ENCODE results near the gene IZUMO4.

IZUMO4 gene

DNA sequence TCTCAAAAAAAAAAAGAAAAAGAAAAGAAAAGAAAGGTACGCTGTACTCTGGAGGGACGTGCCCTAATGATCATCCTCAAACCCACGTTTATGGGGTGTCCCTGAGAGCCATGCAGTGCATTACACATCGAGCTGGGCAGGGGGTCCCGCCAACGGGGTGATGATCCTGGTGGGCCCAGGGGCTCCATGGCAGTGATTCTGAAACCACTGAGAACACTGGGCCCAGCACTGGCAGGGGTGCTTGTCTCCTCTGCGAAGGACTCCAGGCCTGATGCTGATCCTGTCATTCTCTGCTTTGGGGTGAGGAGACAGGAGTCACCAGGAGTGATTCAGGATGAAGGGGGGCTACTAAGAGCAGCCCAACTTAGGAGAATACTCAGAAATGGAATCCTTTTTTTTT, 19.3 kb upstream of the IZUMO4 start:
- Histone ChIP-seq H4K20me1 (ENCODE audit: insufficient read depth, low read length) (peaks cover 54% of the 10 kb centered on the region), H3K27ac (ENCODE audit: low read length) (no peak overlapping the region), H3F3A (ENCODE audit: insufficient read depth, low read length) (peaks cover 36% of the 10 kb centered on the region), H2AFZ (ENCODE audit: low read length) (no peak overlapping the region), H3K79me2 (ENCODE audit: low read length) (peaks cover 98% of the 10 kb centered on the region), H3K9me2 (replicated peaks; ENCODE audit: insufficient read depth, low read length) (no peaks in the 10 kb centered on the region), H3K4me1 (ENCODE audit: low read length) (peaks cover 10% of the 10 kb centered on the region), H3K9me3 (replicated peaks; ENCODE audit: insufficient read depth, low read length) (no peaks in the 10 kb centered on the region), H3K36me3 (replicated peaks; ENCODE audit: insufficient read depth, low read length) (peaks cover 50% of the 10 kb centered on the region), H3K4me2 (ENCODE audit: low read depth, low read length) (no peak overlapping the region), H3K4me3 (ENCODE audit: low read length) (no peak overlapping the region), H3K27me3 (replicated peaks; ENCODE audit: insufficient read depth, low read length) (no peaks in the 10 kb centered on the region), H3K9ac (ENCODE audit: low read length) (no peak overlapping the region)
- TF ChIP-seq, protein P1, sequence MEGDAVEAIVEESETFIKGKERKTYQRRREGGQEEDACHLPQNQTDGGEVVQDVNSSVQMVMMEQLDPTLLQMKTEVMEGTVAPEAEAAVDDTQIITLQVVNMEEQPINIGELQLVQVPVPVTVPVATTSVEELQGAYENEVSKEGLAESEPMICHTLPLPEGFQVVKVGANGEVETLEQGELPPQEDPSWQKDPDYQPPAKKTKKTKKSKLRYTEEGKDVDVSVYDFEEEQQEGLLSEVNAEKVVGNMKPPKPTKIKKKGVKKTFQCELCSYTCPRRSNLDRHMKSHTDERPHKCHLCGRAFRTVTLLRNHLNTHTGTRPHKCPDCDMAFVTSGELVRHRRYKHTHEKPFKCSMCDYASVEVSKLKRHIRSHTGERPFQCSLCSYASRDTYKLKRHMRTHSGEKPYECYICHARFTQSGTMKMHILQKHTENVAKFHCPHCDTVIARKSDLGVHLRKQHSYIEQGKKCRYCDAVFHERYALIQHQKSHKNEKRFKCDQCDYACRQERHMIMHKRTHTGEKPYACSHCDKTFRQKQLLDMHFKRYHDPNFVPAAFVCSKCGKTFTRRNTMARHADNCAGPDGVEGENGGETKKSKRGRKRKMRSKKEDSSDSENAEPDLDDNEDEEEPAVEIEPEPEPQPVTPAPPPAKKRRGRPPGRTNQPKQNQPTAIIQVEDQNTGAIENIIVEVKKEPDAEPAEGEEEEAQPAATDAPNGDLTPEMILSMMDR (IDR thresholded peaks at IDR 0.05; ENCODE audit: low read length): no peak
- TF ChIP-seq EZH2phosphoT487 (IDR thresholded peaks at IDR 0.05; ENCODE audit: low read length) (no peak), EZH2 (optimal IDR thresholded peaks at IDR 0.05; ENCODE audit: low read depth, low read length) (no peak)
- DNase-seq: no peak

DNA sequence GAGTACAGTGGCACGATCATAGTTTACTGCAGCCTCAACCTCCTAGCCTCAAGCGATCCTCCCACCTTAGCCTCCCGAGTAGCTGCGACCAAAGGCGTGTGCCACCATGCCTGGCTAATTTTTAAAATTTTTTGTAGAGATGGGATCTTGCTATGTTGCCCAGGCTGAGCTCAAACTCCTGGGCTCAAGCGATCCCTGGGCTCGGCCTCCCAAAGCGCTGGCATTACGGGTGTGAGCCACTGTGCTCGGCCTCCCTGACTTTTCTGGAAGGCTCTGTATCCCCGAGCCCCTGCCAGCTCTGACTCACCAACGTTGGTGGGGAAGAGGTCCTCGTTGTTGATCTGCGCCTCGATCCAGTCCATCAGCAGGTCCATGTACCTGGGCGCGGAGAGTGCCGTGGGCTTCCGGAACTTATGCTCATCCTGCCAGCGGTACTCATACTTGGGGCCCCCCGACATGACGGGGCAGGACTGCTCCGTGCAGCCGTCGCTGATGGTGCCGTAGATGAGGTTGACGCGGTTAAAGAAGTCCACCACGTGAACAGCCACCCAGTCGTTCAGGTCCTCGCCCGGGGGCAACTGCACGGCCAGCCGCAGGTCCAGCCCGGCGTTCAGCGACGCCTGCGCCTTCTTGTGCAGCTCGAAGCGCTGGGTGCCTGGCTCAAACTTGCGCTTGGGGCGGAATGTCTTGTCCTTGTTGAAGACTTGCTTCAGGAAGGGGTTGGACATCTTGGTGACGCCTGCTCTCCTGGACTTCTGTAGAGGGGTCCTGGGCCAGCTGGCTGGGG, 18.7 kb upstream of the IZUMO4 start:
- peaks cover 56% of the 10 kb centered on the region for H4K20me1 ChIP-seq (ENCODE audit: insufficient read depth, low read length)
- peaks cover 98% of the 10 kb centered on the region for H3K79me2 ChIP-seq (ENCODE audit: low read length)
- peaks cover 50% of the 10 kb centered on the region for H3K36me3 ChIP-seq (replicated peaks; ENCODE audit: insufficient read depth, low read length)
- no peaks in the 10 kb centered on the region for H3K9me2 ChIP-seq (replicated peaks; ENCODE audit: insufficient read depth, low read length)
- no peaks in the 10 kb centered on the region for H3K9me3 ChIP-seq (replicated peaks; ENCODE audit: insufficient read depth, low read length)
- H3K4me3 ChIP-seq (ENCODE audit: low read length): no peak overlapping the region
- no peak for TF ChIP-seq EZH2 (optimal IDR thresholded peaks at IDR 0.05; ENCODE audit: low read depth, low read length)
- TF ChIP-seq, protein P1 (IDR thresholded peaks at IDR 0.05; ENCODE audit: low read length): no peak
- peaks cover 35% of the 10 kb centered on the region for H3F3A ChIP-seq (ENCODE audit: insufficient read depth, low read length)
- DNase-seq: no peak
- H3K4me1 ChIP-seq (ENCODE audit: low read length): peaks cover 10% of the 10 kb centered on the region
- no peak overlapping the region for H3K4me2 ChIP-seq (ENCODE audit: low read depth, low read length)
- no peaks in the 10 kb centered on the region for H3K27me3 ChIP-seq (replicated peaks; ENCODE audit: insufficient read depth, low read length)
- H3K27ac ChIP-seq (ENCODE audit: low read length): no peak overlapping the region
- no peak overlapping the region for H3K9ac ChIP-seq (ENCODE audit: low read length)
- no peak overlapping the region for H2AFZ ChIP-seq (ENCODE audit: low read length)

DNA sequence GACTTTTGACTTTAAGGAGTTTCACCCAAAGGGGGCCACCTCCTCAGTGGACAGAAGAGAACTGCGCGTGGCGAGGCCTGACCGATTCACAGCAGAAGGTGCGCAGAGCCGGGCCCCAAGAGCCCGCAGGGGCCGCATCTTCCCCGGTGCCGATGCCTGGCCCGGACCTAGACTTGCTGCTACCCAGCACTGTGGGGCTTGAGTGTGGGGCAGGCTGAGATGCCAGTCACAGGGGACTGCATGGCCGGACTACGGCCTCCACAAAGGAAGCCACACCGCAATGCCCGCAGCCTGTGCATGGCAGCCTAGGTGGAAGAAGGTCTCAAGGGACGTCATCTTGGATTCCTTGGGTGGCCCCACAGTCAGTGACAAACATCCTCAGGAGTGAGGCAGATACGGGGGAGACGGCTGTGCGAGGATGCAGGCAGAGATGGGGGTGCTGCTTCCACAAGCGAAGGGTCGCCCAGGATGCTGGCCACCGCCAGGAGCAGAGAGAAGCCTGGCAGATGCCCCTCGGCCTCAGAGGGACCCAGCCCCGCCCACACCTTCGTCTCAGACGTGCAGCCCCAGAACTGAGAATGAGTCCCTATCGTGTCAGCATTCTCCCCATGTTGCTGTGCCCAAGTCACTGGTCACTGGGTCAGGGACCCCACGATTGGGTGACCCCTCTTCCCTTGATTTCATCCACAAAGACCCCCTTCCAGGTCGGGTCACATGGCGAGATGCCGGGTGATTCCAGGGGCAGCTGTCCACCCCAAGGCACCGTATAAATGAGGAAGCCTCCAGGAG, 17.4 kb upstream of the IZUMO4 start:
- Histone ChIP-seq H3K36me3 (replicated peaks; ENCODE audit: insufficient read depth, low read length) (peaks cover 44% of the 10 kb centered on the region), H3K9me2 (replicated peaks; ENCODE audit: insufficient read depth, low read length) (no peaks in the 10 kb centered on the region), H3K4me2 (ENCODE audit: low read depth, low read length) (no peak overlapping the region), H3K27me3 (replicated peaks; ENCODE audit: insufficient read depth, low read length) (no peaks in the 10 kb centered on the region), H3K9me3 (replicated peaks; ENCODE audit: insufficient read depth, low read length) (no peaks in the 10 kb centered on the region), H4K20me1 (ENCODE audit: insufficient read depth, low read length) (peaks cover 56% of the 10 kb centered on the region), H3K4me3 (ENCODE audit: low read length) (no peak overlapping the region), H3K9ac (ENCODE audit: low read length) (no peak overlapping the region), H3K4me1 (ENCODE audit: low read length) (peaks cover 10% of the 10 kb centered on the region), H3F3A (ENCODE audit: insufficient read depth, low read length) (peaks cover 45% of the 10 kb centered on the region), H3K27ac (ENCODE audit: low read length) (no peak overlapping the region), H2AFZ (ENCODE audit: low read length) (no peak overlapping the region), H3K79me2 (ENCODE audit: low read length) (peaks cover 98% of the 10 kb centered on the region)
- TF ChIP-seq EZH2 (optimal IDR thresholded peaks at IDR 0.05; ENCODE audit: low read depth, low read length) (no peak), EZH2phosphoT487 (IDR thresholded peaks at IDR 0.05; ENCODE audit: low read length) (no peak)
- TF ChIP-seq, protein P1 (IDR thresholded peaks at IDR 0.05; ENCODE audit: low read length): no peak
- DNase-seq: no peak
